CD14-positive monocyte (primary cell): ENCODE results near the gene ADO. TPM values are rescaled to one million over a fixed set of nuclear protein-coding genes. Genes with fewer than 3 reads are reported as not detected.

Experiments used
- DNase-seq, 3 donors: peaks; one replicate each; pipeline ENCODE4 v3.0.0-alpha.2; 2011 to 2022
- H2AFZ ChIP-seq: 2 replicates; pipeline ENCODE4 v1.6.0; 2012; ENCODE audit warnings: mild to moderate bottlenecking, low read depth, low read length, inconsistent platforms; ENCODE audit not compliant: insufficient read depth, poor library complexity, severe bottlenecking
- H3K27ac ChIP-seq, 2 donors: 1 replicate in 1 of 2; 2 replicates in 1 of 2; pipeline ENCODE4 v1.5.1; 2012 to 2013; ENCODE audit warnings: low read length in 2 of 2, control low read depth in 1 of 2, inconsistent platforms in 1 of 2, low read depth in 1 of 2, mild to moderate bottlenecking in 1 of 2
- H3K27me3 ChIP-seq, 2 donors: one replicate each; pipeline versions ENCODE4 v1.6.0 to v1.6.1; 2011 to 2013; ENCODE audit warnings: low read length in 2 of 2; ENCODE audit not compliant: control insufficient read depth in 2 of 2, insufficient read depth in 2 of 2
- H3K36me3 ChIP-seq, 2 donors: replicated peaks in 1 of 2; 1 replicate in 1 of 2; 2 replicates in 1 of 2; pipeline versions ENCODE4 v1.5.1 to v1.6.1; 2012 to 2013; ENCODE audit warnings: low read length in 2 of 2, control low read depth in 1 of 2, inconsistent platforms in 1 of 2, mild to moderate bottlenecking in 1 of 2; ENCODE audit not compliant: insufficient read depth in 2 of 2, control insufficient read depth in 1 of 2
- H3K4me1 ChIP-seq, 2 donors: 1 replicate in 1 of 2; 2 replicates in 1 of 2; pipeline versions ENCODE4 v1.5.1 to v1.6.1; 2012 to 2013; ENCODE audit warnings: low read length in 2 of 2, control low read depth in 1 of 2, inconsistent platforms in 1 of 2, mild to moderate bottlenecking in 1 of 2, moderate library complexity in 1 of 2; ENCODE audit not compliant: insufficient read depth in 2 of 2, control insufficient read depth in 1 of 2
- H3K4me2 ChIP-seq: replicated peaks from 2 replicates; pipeline ENCODE3; 2012; ENCODE audit warnings: low read length, moderate library complexity, mild to moderate bottlenecking; ENCODE audit not compliant: poor library complexity, severe bottlenecking; ENCODE audit errors: extremely low read depth
- H3K4me3 ChIP-seq, 3 experiments: fragments of 200-600 bp in 1 of 3; sonication (generic) in 1 of 3; replicated peaks in 1 of 3; 1 replicate in 2 of 3; 2 replicates in 1 of 3; pipeline ENCODE4 v1.5.1; 2011 to 2013; ENCODE audit warnings: low read length in 3 of 3, mild to moderate bottlenecking in 3 of 3, control low read depth in 2 of 3, low read depth in 2 of 3, inconsistent platforms in 1 of 3, moderate library complexity in 1 of 3
- H3K79me2 ChIP-seq: 2 replicates; pipeline ENCODE4 v1.6.0; 2012; ENCODE audit warnings: mild to moderate bottlenecking, control low read depth, inconsistent platforms, low read length, moderate library complexity; ENCODE audit not compliant: insufficient read depth
- H3K9ac ChIP-seq: 2 replicates; pipeline ENCODE4 v1.6.0; 2017; ENCODE audit warnings: low read length, mild to moderate bottlenecking; ENCODE audit not compliant: insufficient read depth, poor library complexity, severe bottlenecking
- H3K9me3 ChIP-seq, 2 donors: replicated peaks in 1 of 2; 1 replicate in 1 of 2; 2 replicates in 1 of 2; pipeline versions ENCODE4 v1.5.1 to v1.6.1; 2012 to 2013; ENCODE audit warnings: low read length in 2 of 2, control low read depth in 1 of 2; ENCODE audit not compliant: control insufficient read depth in 1 of 2, insufficient read depth in 1 of 2
- H4K20me1 ChIP-seq: 2 replicates; pipeline ENCODE4 v1.6.0; 2012; ENCODE audit warnings: mild to moderate bottlenecking, low read length, control low read depth, moderate library complexity; ENCODE audit not compliant: insufficient read depth
- H3K27ac Mint-ChIP-seq, 7 donors: one replicate each; pipeline ENCODE4 v1.8.0; 2020; ENCODE audit warnings: mild to moderate bottlenecking in 7 of 7, mixed read lengths in 7 of 7, moderate library complexity in 6 of 7, inconsistent platforms in 2 of 7
- H3K27me3 Mint-ChIP-seq, 3 donors: one replicate each; pipeline ENCODE4 v1.8.0; 2021 to 2022; ENCODE audit warnings: low read depth in 3 of 3, mild to moderate bottlenecking in 3 of 3, mixed read lengths in 3 of 3, moderate library complexity in 3 of 3, inconsistent platforms in 1 of 3
- H3K36me3 Mint-ChIP-seq, 2 donors: one replicate each; pipeline ENCODE4 v1.8.0; 2020; ENCODE audit warnings: mixed read lengths in 2 of 2, inconsistent platforms in 1 of 2, mild to moderate bottlenecking in 1 of 2
- H3K4me1 Mint-ChIP-seq: one replicate; pipeline ENCODE4 v1.8.0; 2020; ENCODE audit warnings: mild to moderate bottlenecking, mixed read lengths
- H3K4me3 Mint-ChIP-seq, 2 donors: one replicate each; pipeline ENCODE4 v1.8.0; 2020; ENCODE audit warnings: mild to moderate bottlenecking in 2 of 2, mixed read lengths in 2 of 2, moderate library complexity in 1 of 2
- H3K9me3 Mint-ChIP-seq, 7 donors: one replicate each; pipeline ENCODE4 v1.8.0; 2020 to 2022; ENCODE audit warnings: mixed read lengths in 7 of 7, mild to moderate bottlenecking in 6 of 7, moderate library complexity in 6 of 7, inconsistent platforms in 2 of 7
- CTCF ChIP-seq: fragments of 200-600 bp; IDR thresholded peaks from one replicate; pipeline ENCODE4 v1.8.0; 2022; ENCODE audit warnings: antibody characterized with exemption, mild to moderate bottlenecking
- WGBS: methylation state at CpG from one replicate; pipeline ENCODE4 v1.1.5; 2013; ENCODE audit warnings: missing lambda C conversion rate; ENCODE audit not compliant: insufficient coverage; 5-methylcytosine and 5-hydroxymethylcytosine counted together
- intact Hi-C, 2 donors: fragments of 100-400 bp; cut with micrococcal nuclease; formaldehyde crosslinking; loops; one replicate each; pipeline versions ENCODE4 v1.15.0 to v1.15.1; 2023
- polyA plus RNA-seq, 3 donors: library from polyadenylated mRNA; depleted of rRNA in 1 of 3; unstranded in 2 of 3; stranded (reverse) in 1 of 3; fragments of 300-500 nt in 2 of 3; fragments of >200 nt in 1 of 3; fragmentation: Illumina TruSeq in 2 of 3; gene quantifications; 1 replicate in 2 of 3; 2 replicates in 1 of 3; pipeline ENCODE4 v1.2.3, GENCODE V29; 2012 to 2021

Gene ADO
- polyA plus RNA-seq, 3 donors = 5.7 to 7.0 (median 6.2) TPM

GRCh38 chr10:62820586-62820985 is 16.1 kb downstream of the ADO start:
- no peaks in the 10 kb centered on the region for H4K20me1 ChIP-seq
- intact Hi-C loops = no loop called here

GRCh38 chr10:62826273-62826672 is 21.8 kb downstream of the ADO start:
- DNase-seq = peak in 2 of 3 donors; percentile 21 to 44
- no CpG with 5 or more reads among the region's 1 CpG for WGBS
- no peaks in the 10 kb centered on the region for H3K36me3 ChIP-seq
- H3K4me1 ChIP-seq = peaks cover 13 to 14% of the 10 kb centered on the region in 2 donors
- intact Hi-C loops = no loop called here
- no peak overlapping the region for H2AFZ ChIP-seq
- H3K27me3 ChIP-seq = peaks cover 2 to 6% of the 10 kb centered on the region in 2 donors
- H3K27ac ChIP-seq = no peak overlapping the region
- H3K79me2 ChIP-seq = no peaks in the 10 kb centered on the region
- H3K9ac ChIP-seq = no peak overlapping the region
- no peak for TF ChIP-seq CTCF
- Mint-ChIP-seq H3K9me3 (no peaks in the 10 kb centered on the region), H3K4me3 (no peak overlapping the region), H3K27me3 (peaks cover under 1 to 7% (median 2%) of the 10 kb centered on the region in 3 donors), H3K4me1 (peaks cover 19% of the 10 kb centered on the region), H3K36me3 (no peaks in the 10 kb centered on the region), H3K27ac (peak overlapping the region in 3 of 7 donors; percentile 32 to 44 (median 35))
- no peak overlapping the region for H3K4me2 ChIP-seq
- no peaks in the 10 kb centered on the region for H4K20me1 ChIP-seq
- H3K4me3 ChIP-seq = no peak overlapping the region
- no peaks in the 10 kb centered on the region for H3K9me3 ChIP-seq

More at GRCh38 chr10:62820586-62820985, 16.1 kb downstream of the ADO start:
- H3K4me3 ChIP-seq = no peak overlapping the region
- no peak overlapping the region for H2AFZ ChIP-seq
- H3K4me2 ChIP-seq = no peak overlapping the region
- no peaks in the 10 kb centered on the region for H3K79me2 ChIP-seq
- Mint-ChIP-seq H3K27ac (no peak overlapping the region), H3K4me1 (peaks cover 20% of the 10 kb centered on the region), H3K36me3 (peaks cover 4 to 8% of the 10 kb centered on the region in 2 donors), H3K27me3 (peaks cover 36 to 55% (median 38%) of the 10 kb centered on the region in 3 donors), H3K9me3 (peaks cover 0 to 14% (median 9%) of the 10 kb centered on the region in 7 donors), H3K4me3 (peak overlapping the region in 1 of 2 donors; percentile 19)
- no peaks in the 10 kb centered on the region for H3K36me3 ChIP-seq
- H3K27ac ChIP-seq = no peak overlapping the region
- peaks cover 0 to 10% of the 10 kb centered on the region in 2 donors for H3K9me3 ChIP-seq
- DNase-seq = no peak
- H3K9ac ChIP-seq = no peak overlapping the region
- no peak for TF ChIP-seq CTCF
- 40% methylated on average over 1 of the region's 5 CpGs for WGBS
- peaks cover 20 to 29% of the 10 kb centered on the region in 2 donors for H3K4me1 ChIP-seq
- peaks cover 29 to 42% of the 10 kb centered on the region in 2 donors for H3K27me3 ChIP-seq
